ENCODE data around the gene THSD7B. TPM values are rescaled to one million over a fixed set of nuclear protein-coding genes. Genes with fewer than 3 reads are reported as not detected.
"Not testable (repeated sequence)": the region's sequence is repeated elsewhere in the genome, so short reads cannot be mapped to it uniquely, and the experiment has no call there.

THSD7B gene
- total RNA-seq, 1 donor from 2014 or later: 12.0 TPM

- H3K36me3 Mint-ChIP-seq (ENCODE audit: insufficient read depth): peaks cover 3% of the 10 kb centered on the region
- no peak for TF ChIP-seq CTCF (IDR thresholded peaks at IDR 0.05; ENCODE audit: unreplicated experiment)
- H3K27ac Mint-ChIP-seq: no peak overlapping the region
- no peak overlapping the region for H3K4me3 Mint-ChIP-seq (ENCODE audit: low read depth)
- DNase-seq (ENCODE audit: low spot score, unreplicated experiment): no peak
- H3K27me3 Mint-ChIP-seq: no peaks in the 10 kb centered on the region
- H3K9me3 Mint-ChIP-seq (ENCODE audit: low read depth): peaks cover 21% of the 10 kb centered on the region
- peaks cover 2% of the 10 kb centered on the region for H3K4me1 Mint-ChIP-seq (ENCODE audit: low read depth)
Measured at GRCh38 chr2:136980303-136980702, 215.0 kb downstream of the THSD7B start.

- not testable (repeated sequence) for H3K27ac Mint-ChIP-seq; H3K4me1 Mint-ChIP-seq (ENCODE audit: low read depth); H3K4me3 Mint-ChIP-seq (ENCODE audit: low read depth); H3K36me3 Mint-ChIP-seq (ENCODE audit: insufficient read depth); H3K27me3 Mint-ChIP-seq; DNase-seq (ENCODE audit: low spot score, unreplicated experiment)
- peaks cover 15% of the 10 kb centered on the region for H3K9me3 Mint-ChIP-seq (ENCODE audit: low read depth)
Measured at GRCh38 chr2:136981689-136982088, 216.3 kb downstream of the THSD7B start.

DNA sequence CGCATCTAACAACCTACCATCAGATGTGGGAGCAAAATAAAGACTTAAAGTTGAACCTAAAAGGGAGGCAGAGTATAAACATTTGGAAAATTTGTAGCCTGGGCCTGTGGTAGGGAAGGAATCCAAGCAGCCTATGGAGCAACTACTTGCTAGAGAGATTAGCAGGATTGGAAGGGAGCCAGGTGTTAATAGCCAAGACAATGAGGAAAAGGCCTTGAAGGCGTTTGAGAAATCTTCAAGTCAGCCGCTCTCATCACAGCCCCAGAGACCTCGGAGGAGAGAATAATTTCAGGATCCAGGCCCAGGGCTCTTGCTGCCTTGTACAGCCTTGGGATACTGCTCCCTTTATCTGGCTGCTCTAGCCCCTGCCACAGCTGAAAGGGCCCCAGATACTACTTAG lies 219.7 kb downstream of the THSD7B start:
- no peaks in the 10 kb centered on the region for H3K27me3 Mint-ChIP-seq

DNA sequence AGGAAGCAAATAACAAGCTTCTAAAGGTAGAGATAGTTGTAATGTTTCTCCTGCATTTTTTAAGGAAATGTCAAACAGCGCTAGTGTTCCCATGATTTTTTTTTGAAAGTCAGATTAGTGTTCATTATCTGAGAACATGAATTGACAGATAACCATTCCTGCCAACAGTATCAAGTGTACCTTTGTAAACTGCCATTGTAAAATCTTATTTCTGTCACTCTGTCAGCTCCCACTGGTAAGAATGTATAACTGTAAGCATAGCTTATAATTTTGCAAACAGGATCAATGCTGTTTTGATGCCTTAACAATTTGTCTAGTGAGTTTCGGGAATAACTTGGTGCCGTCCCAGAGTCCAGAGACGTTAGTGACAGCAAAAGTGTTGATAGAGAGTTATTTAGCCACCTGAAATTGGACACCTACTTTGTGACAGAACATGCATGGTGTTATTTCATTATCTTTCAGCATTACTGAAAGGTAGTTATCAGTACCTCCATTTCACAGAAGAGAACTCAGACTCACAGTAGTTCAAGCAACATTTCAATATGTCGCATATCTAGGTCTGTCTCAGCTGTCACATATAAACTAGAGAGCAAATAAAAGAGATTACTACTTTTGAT lies 221.4 kb downstream of the THSD7B start:
- Mint-ChIP-seq H3K4me3 (ENCODE audit: low read depth) (no peak overlapping the region), H3K4me1 (ENCODE audit: low read depth) (peaks cover 12% of the 10 kb centered on the region), H3K9me3 (ENCODE audit: low read depth) (no peaks in the 10 kb centered on the region), H3K27me3 (no peaks in the 10 kb centered on the region), H3K36me3 (ENCODE audit: insufficient read depth) (no peaks in the 10 kb centered on the region), H3K27ac (no peak overlapping the region)
- no peak for TF ChIP-seq CTCF (IDR thresholded peaks at IDR 0.05; ENCODE audit: unreplicated experiment)
- no peak for DNase-seq (ENCODE audit: low spot score, unreplicated experiment)

More for the DNA sequence above, 219.7 kb downstream of the THSD7B start:
- Mint-ChIP-seq H3K4me1 (ENCODE audit: low read depth) (peaks cover 12% of the 10 kb centered on the region), H3K27ac (no peak overlapping the region), H3K9me3 (ENCODE audit: low read depth) (no peaks in the 10 kb centered on the region), H3K4me3 (ENCODE audit: low read depth) (no peak overlapping the region), H3K36me3 (ENCODE audit: insufficient read depth) (no peaks in the 10 kb centered on the region)
- no peak for TF ChIP-seq CTCF (IDR thresholded peaks at IDR 0.05; ENCODE audit: unreplicated experiment)
- no peak for DNase-seq (ENCODE audit: low spot score, unreplicated experiment)

GRCh38 chr2:136990316-136990715 lies 225.0 kb downstream of the THSD7B start:
- peaks cover 10% of the 10 kb centered on the region for H3K4me1 Mint-ChIP-seq (ENCODE audit: low read depth)
- H3K27me3 Mint-ChIP-seq: no peaks in the 10 kb centered on the region
- no peak for TF ChIP-seq CTCF (IDR thresholded peaks at IDR 0.05; ENCODE audit: unreplicated experiment)
- peaks cover 2% of the 10 kb centered on the region for H3K9me3 Mint-ChIP-seq (ENCODE audit: low read depth)
- H3K27ac Mint-ChIP-seq: no peak overlapping the region
- no peak overlapping the region for H3K4me3 Mint-ChIP-seq (ENCODE audit: low read depth)
- DNase-seq (ENCODE audit: low spot score, unreplicated experiment): no peak
- H3K36me3 Mint-ChIP-seq (ENCODE audit: insufficient read depth): no peaks in the 10 kb centered on the region

DNA sequence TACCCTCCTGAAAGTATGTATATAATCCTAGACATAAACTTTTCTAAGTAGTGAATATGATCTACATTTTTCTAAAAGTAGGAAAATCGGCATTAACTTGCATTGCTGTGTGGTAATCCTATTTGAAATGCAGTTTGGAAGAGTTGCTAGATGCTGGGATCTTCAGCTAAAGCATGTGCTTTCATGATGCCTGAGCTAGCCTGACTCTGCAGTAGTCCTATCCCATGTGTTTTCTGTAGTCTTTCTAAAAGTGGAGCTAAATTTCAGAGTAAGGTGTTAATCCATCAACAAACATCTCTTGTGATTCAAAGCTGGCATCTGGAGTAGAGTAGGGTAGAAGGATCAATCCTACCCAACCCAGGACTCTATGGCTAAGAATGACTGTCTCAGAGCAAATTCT lies 229.4 kb downstream of the THSD7B start:
- no peak for TF ChIP-seq CTCF (IDR thresholded peaks at IDR 0.05; ENCODE audit: unreplicated experiment)
- H3K36me3 Mint-ChIP-seq (ENCODE audit: insufficient read depth): no peaks in the 10 kb centered on the region
- DNase-seq (ENCODE audit: low spot score, unreplicated experiment): no peak
- no peak overlapping the region for H3K4me3 Mint-ChIP-seq (ENCODE audit: low read depth)
- peaks cover 2% of the 10 kb centered on the region for H3K9me3 Mint-ChIP-seq (ENCODE audit: low read depth)
- H3K27me3 Mint-ChIP-seq: no peaks in the 10 kb centered on the region
- H3K4me1 Mint-ChIP-seq (ENCODE audit: low read depth): peaks cover 5% of the 10 kb centered on the region
- no peak overlapping the region for H3K27ac Mint-ChIP-seq

Data from progenitor cell of endocrine pancreas (in vitro differentiated cells).